UCSD-AML1 (cell line): Measurements from ENCODE around the gene RFX1.
"Not testable (repeated sequence)": the region's sequence is repeated elsewhere in the genome, so short reads cannot be mapped to it uniquely, and the experiment has no call there.

Experiments
- DNase-seq: peaks from one replicate; lab custom pipeline; 2025; ENCODE audit not compliant: unreplicated experiment; lab: John Stamatoyannopoulos, UW

The RFX1 gene

DNA sequence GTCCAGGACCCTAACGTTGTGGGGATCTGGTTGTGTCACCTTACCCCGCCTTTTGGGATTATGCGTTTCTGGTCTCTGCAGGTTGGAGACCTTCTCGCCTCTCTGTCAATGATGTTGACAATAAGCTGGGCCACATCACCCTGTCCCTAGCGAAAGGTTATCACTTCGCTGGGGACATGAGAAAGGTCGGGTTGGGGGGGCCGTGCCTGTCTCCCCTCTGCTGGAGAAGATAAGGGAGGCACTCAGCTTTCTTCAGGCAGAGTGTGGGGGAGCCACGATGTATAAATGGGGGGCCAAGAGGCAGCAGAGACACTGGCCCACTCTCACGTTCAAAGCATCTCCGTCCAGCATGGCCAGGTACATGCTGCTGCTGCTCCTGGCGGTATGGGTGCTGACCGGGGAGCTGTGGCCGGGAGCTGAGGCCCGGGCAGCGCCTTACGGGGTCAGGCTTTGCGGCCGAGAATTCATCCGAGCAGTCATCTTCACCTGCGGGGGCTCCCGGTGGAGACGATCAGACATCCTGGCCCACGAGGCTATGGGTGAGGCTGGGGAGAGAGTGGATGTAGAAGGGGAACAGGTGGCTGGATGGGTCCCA lies 21.8 kb upstream of the RFX1 start, which contains the start of gene RLN3:
Gene RLN3, plus strand, starts transcription at position 293 of the 595 bp plus-strand sequence. Its CDS starts 57 bp downstream, at position 350.
- no peak for DNase-seq

GRCh38 chr19:14026652-14027192 lies 20.6 kb upstream of the RFX1 start:
- not testable (repeated sequence) for DNase-seq

DNA sequence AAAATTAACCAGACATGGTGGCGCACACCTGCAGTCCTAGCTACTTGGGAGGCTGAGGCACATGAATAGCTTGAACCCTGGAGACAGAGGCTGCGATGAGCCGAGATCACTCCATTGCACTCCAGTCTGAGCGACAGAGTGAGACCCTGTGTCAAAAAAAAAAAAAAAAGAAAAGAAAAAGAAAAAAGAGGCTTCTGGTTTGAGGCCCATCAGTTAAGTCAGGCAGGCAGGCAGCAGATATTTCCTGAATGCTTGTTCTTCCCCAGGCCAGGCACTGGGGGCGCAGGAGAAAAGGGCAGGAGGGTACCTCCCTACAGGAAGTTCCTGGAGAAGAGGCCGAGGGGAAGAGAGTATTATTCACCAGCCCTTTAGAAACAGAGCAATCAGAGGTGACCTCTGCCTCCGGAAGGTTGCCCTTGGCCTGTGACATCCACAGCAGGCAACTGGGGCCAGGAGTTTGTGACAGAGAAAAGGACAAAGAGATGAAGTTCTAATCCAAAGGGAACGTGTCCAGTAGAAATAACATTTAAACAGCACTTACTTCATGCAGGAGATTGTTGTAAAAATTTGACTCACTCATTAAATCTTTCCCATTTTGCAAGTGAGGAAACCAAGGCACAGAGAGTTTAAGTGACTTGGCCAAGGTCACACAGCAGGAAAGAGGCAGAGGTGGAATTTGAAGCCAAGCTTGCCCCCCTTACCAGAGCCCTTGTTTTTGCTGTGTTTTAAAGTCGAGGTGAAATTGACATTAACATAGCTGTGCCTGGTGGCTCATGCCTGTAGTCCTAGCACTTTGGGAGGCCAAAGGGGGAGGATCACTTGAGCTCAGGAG lies 17.5 kb upstream of the RFX1 start:
- peak; percentile 71 for DNase-seq

DNA sequence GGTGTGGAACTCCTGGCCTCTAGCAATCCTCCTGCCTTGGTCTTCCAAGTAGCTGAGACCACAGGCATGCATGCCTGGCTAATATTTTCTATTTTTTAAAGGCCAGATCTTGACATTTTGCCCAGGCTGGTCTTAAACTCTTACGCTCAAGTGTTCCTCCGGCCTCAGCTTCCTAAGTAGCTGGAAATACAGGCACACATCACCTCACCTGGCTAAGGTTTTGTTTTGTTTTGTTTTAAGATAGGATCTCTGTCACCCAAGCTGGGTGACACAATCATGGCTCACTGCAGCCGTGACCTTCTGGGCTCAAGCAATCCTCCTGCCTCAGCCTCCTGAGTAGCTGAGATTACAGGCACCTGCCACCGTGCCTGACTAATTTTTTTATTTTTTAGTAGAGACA lies 16.3 kb upstream of the RFX1 start:
- DNase-seq, result no peak

GRCh38 chr19:14021474-14021873 lies 15.4 kb upstream of the RFX1 start:
- peak; percentile 23 for DNase-seq

DNA sequence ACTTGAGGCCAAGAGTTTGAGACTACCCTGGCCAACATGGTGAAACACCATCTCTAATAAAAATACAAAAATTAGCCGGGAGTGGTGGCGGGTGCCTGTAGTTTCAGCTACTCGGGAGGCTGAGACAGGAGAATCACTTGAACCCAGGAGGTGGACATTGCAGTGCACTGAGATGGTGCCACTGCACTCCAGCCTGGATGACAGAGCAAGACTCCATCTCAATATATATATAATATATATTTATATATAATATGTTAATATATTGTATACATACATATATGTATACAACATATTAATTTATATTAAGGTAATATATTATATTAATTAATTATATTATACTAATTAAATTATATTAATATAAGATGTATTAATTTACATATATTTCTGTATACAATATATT lies 13.6 kb upstream of the RFX1 start:
- DNase-seq, result not testable (repeated sequence)

DNA sequence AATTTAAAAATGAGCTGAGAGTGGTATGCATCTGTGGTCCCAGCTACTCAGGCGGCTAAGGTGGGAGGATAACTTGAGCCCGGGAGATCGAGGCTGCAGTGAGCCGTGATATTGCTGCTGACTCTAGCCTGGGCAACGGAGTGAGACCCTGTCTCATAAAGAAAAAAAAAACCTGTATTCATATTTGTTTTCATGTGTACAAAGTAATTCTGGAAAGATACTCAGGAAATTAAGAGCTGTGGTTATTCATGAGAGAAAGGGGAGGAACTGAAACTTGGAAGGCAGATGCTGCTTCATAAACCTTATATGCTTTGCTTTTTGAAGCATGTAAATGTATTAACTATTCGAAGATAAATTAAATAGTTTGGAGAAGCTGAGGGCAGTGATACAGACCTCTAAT lies 13.0 kb upstream of the RFX1 start:
- DNase-seq, result no peak

GRCh38 chr19:14015524-14016035 lies 9.5 kb upstream of the RFX1 start:
- DNase-seq, result no peak

DNA sequence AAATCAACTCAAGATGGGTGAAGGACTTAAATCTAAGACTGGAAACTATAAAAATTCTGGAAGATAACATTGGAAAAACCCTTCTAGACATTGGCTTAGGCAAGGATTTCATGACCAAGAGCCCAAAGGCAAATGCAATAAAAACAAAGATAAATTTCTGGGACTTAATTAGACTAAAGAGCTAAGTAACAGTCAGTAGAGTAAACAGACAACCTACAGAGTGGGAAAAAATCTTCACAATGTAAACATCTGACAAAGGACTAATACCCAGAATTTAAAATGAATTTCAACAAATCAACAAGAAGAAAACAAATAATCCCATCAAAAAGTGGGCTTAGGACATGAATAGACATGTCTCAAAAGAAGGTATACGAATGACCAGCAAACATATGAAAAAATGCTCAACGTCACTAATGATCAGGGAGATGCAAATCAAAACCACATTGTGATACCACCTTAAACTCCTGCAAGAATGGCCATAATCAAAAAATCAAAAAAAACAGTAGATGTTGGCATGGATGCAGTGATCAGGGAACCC lies 6.3 kb upstream of the RFX1 start:
- no peak for DNase-seq

- DNase-seq, result peak; percentile 96
These were observed 844 bp upstream of the RFX1 start for GRCh38 chr19:14006766-14007562.

DNA sequence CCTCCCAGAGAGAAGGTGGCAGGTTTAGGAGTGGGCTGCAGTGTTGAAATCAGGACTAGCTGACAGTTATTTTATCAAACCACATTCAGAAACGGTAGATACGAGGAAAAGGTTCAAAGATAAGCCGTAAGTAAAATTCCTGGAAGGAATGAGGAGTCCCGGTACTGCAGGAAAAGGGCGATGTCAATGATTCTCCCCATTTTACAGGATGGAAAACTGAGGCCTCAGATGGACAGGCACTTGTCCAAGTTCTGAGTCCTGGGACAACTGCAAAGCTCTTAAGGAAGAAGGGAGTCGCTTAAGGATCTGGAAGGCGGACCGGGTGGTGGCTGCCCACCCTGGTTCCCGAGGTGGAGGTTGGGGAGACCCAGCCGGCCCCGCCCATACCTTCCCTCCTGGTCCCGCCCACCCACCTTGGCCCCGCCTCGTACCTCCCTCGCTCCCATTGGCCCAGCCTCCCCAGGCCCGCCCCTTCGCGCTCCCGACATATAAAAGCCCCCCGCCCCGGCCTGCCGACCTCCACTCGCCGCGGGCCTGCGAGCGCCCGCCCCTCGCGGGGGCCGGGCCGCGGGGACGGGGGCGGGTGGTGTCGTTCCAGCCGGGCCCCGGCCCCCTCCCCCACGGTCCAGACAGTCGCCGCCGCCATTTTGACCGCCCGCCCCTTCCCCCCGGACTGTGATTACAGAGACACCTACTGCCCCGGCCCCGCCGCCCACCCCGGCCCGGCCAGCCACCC lies 603 bp downstream of the RFX1 start:
- peak; percentile 90 for DNase-seq

GRCh38 chr19:14004619-14005348 lies 1.3 kb downstream of the RFX1 start:
- peak; percentile 66 for DNase-seq

DNA sequence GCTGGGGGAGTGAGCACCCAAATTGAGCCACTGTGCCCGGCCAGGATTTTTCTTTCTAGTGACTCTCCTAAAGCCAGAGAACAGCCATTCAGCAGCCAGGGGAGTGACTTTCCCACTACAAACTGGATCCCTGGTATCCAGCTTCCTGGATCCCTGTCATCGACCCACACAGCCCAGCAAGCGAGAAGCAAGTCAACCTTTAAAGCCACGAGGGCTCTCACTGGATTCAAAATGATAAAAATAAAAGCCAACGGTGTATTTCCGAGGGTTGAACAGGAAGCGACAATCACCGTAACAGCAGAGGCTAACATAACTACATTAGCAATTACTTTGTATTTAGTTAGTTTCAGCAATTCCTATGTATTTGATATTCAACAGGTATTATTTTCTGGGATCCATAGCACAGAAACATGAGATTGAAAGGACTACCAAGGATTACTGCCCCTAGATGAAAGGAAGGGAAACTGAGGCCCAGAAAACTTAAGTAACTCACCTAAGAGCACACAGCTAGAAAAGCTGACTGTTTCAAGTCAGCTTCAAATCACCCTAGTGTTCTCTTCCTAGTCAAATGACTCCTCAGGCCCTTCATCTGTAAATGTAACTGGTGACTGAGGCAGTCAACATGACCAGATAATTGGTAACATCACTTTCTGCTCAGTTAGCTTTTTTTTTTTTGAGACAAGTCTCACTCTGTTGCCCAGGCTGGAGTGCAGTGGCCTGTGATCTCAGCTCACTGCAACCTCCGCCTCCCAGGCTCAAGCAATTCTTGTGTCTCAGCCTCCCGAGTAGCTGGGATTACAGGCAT lies 2.7 kb downstream of the RFX1 start:
- no peak for DNase-seq

GRCh38 chr19:14002571-14003250 lies 3.4 kb downstream of the RFX1 start:
- peak; percentile 30 for DNase-seq

DNA sequence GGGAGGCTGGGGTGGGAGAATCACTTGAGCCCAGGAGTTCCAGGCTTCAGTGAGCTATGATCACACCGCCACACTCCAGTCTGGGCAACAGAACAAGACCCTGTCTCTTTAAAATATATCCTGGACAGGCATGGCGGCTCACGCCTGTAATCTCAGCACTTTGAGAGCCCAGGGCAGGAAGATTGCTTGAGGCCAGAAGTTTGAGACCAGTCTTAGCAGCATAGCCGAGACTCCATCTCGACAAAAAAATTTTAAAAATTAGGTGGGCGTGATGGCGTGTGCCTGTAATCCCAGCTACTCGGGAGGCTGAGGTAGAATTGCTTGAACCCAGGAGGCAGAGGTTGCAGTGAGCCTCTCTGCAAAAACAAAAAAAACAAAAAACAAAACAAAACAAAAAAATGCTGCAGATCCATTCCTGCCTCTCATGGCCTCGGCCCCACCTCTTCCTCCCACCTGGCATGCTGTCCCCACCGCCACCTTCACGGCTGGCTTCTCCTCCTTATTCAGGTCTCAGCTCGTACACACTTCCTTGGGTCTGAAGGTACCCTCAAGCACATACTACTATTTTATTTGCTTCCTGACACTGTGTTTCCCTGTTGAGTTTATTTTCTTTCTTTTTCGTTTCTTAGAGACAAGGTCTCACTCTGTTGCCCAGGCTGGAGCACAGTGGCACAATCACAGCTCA lies 5.3 kb downstream of the RFX1 start:
- DNase-seq, result no peak

GRCh38 chr19:13999085-13999484 lies 7.0 kb downstream of the RFX1 start:
- DNase-seq, result no peak

DNA sequence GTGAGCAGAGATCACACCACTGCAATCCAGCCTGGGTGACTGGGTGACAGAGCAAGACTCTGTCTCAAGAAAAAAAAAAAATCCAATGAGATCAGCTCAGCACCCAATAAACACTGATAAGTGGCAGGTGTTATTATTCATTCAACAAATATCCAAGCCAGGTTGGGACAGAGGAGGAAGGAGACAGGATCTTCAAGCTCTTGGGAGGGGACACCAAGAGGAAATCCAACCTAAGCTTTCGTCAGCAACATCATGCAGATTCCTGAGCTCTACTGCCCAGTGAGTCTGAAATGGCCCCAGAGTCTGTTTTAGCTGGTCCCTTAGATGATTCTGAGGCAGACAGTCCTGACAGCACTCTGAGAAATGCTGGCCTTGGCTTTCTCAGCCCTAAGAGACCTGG lies 7.7 kb downstream of the RFX1 start:
- DNase-seq, result no peak

- no peak for DNase-seq
These were observed 8.5 kb downstream of the RFX1 start for GRCh38 chr19:13997631-13997962.
